Non-pigmented ciliary epithelial cell (primary cell): ENCODE data around the gene RAB3IP.
"Not testable (repeated sequence)": the region's sequence is repeated elsewhere in the genome, so short reads cannot be mapped to it uniquely, and the experiment has no call there.

Source experiments
- DNase-seq: peaks from one replicate; pipeline ENCODE4 v3.0.0-alpha.2; 2010; ENCODE audit warnings: low read depth

The RAB3IP gene

GRCh38 chr12:69836015-69836414 lies 97.4 kb downstream of the RAB3IP start:
- no peak for DNase-seq

DNA sequence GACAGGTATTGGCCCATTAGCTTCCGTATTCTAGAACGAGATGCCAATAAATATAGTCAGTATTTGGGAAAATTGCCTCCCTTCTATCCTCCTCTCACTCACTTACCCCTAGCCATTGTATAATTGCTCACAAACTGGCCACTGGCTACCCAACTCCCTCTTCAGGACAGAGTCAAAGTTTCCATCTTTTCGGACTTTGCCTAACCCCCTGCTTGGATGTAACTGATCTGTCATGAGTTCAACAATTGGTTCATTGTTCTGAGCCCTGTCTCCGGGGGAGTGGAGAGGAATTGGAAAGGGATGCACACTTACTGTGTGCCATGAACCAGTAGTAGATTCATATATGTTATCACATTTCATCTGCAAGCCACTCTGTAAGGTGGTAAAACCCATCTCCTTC lies 98.5 kb downstream of the RAB3IP start:
- no peak for DNase-seq

- no peak for DNase-seq
Observed at GRCh38 chr12:69837657-69838415, 99.2 kb downstream of the RAB3IP start.

GRCh38 chr12:69840727-69841126 lies 102.1 kb downstream of the RAB3IP start:
- no peak for DNase-seq

- DNase-seq, result no peak
Observed at GRCh38 chr12:69843608-69844007, 104.9 kb downstream of the RAB3IP start.

DNA sequence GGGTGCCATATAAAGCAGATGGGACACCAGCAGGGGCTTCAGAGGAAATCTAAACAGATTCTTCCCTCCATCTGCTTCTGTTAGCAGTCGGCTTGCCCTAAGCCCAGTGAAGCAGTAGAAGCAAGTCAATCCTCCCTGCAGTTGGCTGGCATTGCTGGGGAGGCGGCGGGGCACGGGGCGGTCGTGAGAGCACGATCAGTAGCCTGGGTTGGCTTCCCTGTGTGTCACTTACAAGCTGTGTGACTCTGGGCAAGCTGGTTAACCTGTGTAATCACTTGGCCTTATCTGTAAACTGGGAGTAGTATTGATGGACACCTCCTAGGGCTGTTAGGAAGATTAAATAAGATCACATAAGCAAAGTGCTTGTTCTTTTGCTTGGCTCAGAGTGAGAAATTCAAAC lies 105.8 kb downstream of the RAB3IP start:
- DNase-seq, result no peak

DNA sequence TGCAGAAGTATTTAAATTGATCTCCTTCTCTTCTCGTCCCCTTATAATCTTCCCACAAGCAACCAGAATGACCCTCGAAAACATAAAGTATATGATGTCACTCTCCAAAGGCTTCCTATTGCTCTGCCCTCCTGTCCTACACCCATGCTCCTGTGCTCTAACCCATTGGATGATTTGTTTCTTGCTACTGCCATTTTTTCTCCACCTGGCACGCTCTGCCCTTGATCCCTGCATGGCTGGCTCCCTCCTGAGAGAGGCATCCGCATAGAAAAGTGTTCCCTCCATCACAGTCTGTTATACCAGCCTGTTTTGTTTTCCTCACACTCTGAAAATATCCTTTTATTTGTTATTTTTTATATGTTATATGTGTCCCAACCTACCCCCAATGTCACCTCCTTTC lies 106.2 kb downstream of the RAB3IP start:
- DNase-seq, result no peak

DNA sequence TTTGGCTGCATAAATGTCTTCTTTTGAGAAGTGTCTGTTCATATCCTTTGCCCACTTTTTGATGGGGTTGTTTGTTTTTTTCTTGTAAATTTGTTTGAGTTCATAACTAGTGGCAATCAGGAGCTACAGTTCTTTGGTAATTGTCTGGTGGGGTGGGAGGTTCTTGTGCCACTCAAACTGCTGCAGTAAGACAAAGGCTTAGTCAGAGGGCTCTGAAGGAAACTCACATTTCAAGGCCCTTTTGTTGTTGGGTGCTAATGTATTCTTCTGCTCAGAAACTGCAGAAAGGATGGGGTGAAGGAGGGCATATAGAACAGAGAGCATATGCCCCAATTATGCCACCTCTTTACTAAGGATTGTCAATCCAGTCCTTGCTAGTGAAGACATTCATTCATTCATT lies 108.3 kb downstream of the RAB3IP start:
- DNase-seq, result no peak

GRCh38 chr12:69851976-69852375 lies 113.3 kb downstream of the RAB3IP start:
- no peak for DNase-seq

DNA sequence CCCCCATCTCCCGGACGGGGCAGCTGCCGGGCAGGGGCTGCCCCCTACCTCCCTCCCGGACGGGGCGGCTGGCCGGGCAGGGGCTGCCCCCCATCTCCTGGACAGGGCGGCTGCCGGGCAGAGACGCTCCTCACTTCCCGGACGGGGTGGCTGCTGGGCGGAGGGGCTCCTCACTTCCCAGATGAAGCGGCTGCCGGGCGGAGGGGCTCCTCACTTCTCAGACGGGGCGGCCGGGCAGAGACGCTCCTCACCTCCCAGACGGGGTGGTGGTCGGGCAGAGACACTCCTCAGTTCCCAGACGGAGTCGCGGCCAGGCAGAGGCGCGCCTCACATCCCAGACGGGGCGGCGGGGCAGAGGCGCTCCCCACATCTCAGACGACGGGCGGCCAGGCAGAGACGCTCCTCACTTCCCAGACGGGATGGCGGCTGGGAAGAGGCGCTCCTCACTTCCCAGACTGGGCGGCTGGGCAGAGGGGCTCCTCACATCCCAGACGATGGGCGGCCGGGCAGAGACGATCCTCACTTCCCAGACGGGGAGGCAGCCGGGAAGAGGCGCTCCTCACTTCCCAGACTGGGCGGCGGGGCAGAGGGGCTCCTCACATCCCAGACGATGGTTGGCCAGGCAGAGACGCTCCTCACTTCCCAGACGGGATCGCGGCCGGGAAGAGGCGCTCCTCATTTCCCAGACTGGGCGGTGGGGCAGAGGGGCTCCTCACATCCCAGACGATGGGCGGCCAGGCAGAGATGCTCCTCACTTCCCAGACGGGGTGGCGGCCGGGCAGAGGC lies 114.7 kb downstream of the RAB3IP start:
- not testable (repeated sequence) for DNase-seq

- no peak for DNase-seq
Observed at GRCh38 chr12:69866698-69867097, 128.0 kb downstream of the RAB3IP start.

- no peak for DNase-seq
Observed at GRCh38 chr12:69868695-69869094, 130.0 kb downstream of the RAB3IP start.

GRCh38 chr12:69872804-69873203 lies 134.1 kb downstream of the RAB3IP start:
- no peak for DNase-seq
